ENCODE measurements around the gene CLDN7. TPM values are rescaled to one million over a fixed set of nuclear protein-coding genes. Genes with fewer than 3 reads are reported as not detected.

The CLDN7 gene
- total RNA-seq, 1 experiment from 2014 or later = 147 TPM

DNA sequence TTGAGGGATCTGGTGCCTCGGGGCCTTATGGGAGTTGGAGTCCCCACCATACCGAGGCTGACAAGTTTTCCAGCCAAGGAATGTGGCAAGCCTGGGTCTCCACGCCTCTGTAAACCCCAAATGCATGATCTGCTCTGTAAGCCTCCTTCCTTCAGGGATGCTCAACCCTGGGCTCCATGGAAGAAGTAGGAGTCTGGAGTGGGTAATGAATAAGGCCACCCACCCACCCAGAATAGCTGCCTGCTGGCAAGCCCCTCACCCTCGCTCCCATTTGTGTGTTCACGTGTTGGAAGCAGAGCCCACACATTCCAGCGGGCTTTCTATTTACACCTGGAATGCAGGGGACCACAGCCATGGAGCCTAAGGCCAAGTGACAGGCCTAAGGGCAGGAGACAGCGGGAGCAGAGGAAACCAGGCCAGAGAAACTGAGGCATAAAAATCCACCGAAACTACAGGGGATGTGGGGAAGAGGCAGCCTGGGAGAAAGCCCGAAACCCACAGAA, 47.1 kb downstream of the CLDN7 start:
- ATAC-seq = no peak
- ChIA-PET POLR2A (ENCODE audit: unreplicated experiment) (no interaction called here), CTCF (interaction anchor here (0.7 kb wide), 1 partner anchor 179 kb away, joined by 4 read pairs; the partner anchor contains the start of gene SLC16A13)
- H3K4me1 ChIP-seq (ENCODE audit: insufficient read depth, low read length) = peaks cover 23% of the 10 kb centered on the region
- peaks cover 29% of the 10 kb centered on the region for H3K79me2 ChIP-seq (ENCODE audit: low read length)
- H3K27me3 ChIP-seq (ENCODE audit: low read length) = no peaks in the 10 kb centered on the region
- TF ChIP-seq, protein P1, sequence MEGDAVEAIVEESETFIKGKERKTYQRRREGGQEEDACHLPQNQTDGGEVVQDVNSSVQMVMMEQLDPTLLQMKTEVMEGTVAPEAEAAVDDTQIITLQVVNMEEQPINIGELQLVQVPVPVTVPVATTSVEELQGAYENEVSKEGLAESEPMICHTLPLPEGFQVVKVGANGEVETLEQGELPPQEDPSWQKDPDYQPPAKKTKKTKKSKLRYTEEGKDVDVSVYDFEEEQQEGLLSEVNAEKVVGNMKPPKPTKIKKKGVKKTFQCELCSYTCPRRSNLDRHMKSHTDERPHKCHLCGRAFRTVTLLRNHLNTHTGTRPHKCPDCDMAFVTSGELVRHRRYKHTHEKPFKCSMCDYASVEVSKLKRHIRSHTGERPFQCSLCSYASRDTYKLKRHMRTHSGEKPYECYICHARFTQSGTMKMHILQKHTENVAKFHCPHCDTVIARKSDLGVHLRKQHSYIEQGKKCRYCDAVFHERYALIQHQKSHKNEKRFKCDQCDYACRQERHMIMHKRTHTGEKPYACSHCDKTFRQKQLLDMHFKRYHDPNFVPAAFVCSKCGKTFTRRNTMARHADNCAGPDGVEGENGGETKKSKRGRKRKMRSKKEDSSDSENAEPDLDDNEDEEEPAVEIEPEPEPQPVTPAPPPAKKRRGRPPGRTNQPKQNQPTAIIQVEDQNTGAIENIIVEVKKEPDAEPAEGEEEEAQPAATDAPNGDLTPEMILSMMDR (conservative IDR thresholded peaks at IDR 0.05; ENCODE audit: low read depth, low read length) = no peak
- no peak for TF ChIP-seq EZH2phosphoT487 (IDR thresholded peaks at IDR 0.05; ENCODE audit: borderline replicate concordance, low read length)
- TF ChIP-seq EZH2 (IDR thresholded peaks at IDR 0.05; ENCODE audit: low read length, unreplicated experiment) = no peak
- intact Hi-C loops (cut with micrococcal nuclease) = no loop called here
- H3K27ac ChIP-seq (ENCODE audit: low read length) = no peak overlapping the region
- H2AFZ ChIP-seq (ENCODE audit: low read length) = no peak overlapping the region
- no peak overlapping the region for H3K9ac ChIP-seq (ENCODE audit: low read length)
- no TSS peak for BruUV-seq (replicated peaks)
- peak overlapping the region; percentile 63; the same call in 1 of the 2 replicates for H3K4me3 ChIP-seq (ENCODE audit: low read length)
- no peaks in the 10 kb centered on the region for H4K20me1 ChIP-seq (ENCODE audit: low read length)
- DNase-seq = peak; percentile 86
- H3K9me3 ChIP-seq (ENCODE audit: low read length) = no peaks in the 10 kb centered on the region
- no peaks in the 10 kb centered on the region for H3K36me3 ChIP-seq (ENCODE audit: low read depth, low read length)
- H3K9me2 ChIP-seq (replicated peaks; ENCODE audit: low read length) = no peaks in the 10 kb centered on the region
- no peaks in the 10 kb centered on the region for H3F3A ChIP-seq (ENCODE audit: low read length, unreplicated experiment)
- peak overlapping the region; percentile 82 for H3K4me2 ChIP-seq (ENCODE audit: low read length)

DNA sequence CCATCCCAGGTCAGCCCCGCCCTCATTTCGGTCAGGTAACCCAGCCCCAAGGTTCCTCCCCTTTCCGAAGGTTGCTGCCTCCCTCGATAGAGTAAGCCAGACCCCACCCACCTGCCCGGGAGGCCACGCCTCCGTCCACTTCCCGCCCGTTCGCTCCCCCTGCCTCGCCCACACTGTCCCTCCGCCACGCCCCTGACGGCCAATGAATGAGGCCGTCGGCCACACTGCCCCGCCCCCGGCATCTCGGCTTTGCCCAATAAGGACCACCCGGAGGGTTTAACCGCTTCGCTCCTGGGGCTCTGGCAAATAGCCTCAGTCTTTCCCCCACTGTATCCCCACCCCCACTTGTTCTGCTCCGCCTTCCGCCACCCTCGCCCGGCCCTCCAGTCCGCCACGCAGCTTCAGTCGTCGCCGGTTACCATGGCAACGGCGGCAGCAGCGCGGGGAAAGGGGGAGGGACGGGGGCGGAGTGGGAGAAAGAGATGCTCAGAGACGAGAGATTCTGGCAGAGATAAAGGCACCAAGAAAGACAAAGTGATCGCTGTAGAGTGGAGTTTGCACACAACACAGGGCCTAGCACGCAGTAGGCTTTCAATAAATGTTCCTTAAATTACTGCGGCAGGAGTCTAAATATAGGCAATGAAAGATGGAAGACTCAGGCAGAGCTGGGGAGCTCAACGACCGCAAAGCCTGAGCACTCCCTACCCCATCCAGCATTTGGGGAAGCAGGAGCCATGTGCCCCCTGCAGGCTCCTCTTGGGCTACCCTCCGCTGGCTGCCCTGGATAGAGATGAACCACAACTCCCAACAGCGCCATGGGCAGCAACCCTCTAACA, 47.8 kb downstream of the CLDN7 start:
- POLR2A ChIA-PET (ENCODE audit: unreplicated experiment) = no interaction called here
- H3K27ac ChIP-seq (ENCODE audit: low read length) = no peak overlapping the region
- H2AFZ ChIP-seq (ENCODE audit: low read length) = peak overlapping the region; percentile 58
- no peaks in the 10 kb centered on the region for H3K9me2 ChIP-seq (replicated peaks; ENCODE audit: low read length)
- TF ChIP-seq EZH2 (IDR thresholded peaks at IDR 0.05; ENCODE audit: low read length, unreplicated experiment) = no peak
- TF ChIP-seq, protein P1 (conservative IDR thresholded peaks at IDR 0.05; ENCODE audit: low read depth, low read length) = peak; percentile 51
- TF ChIP-seq EZH2phosphoT487 (IDR thresholded peaks at IDR 0.05; ENCODE audit: borderline replicate concordance, low read length) = no peak
- DNase-seq (peak; percentile 96), ATAC-seq (peak; percentile 80)
- no TSS peak for BruUV-seq (replicated peaks)
- H3K4me1 ChIP-seq (ENCODE audit: insufficient read depth, low read length) = peaks cover 23% of the 10 kb centered on the region
- CTCF ChIA-PET = interaction anchor here (0.6 kb wide), 3 partner anchors 35 to 168 kb away, joined by 3 read pairs; no protein-coding TSS in a partner anchor
- peak overlapping the region; percentile 82 for H3K4me2 ChIP-seq (ENCODE audit: low read length)
- no peaks in the 10 kb centered on the region for H3K27me3 ChIP-seq (ENCODE audit: low read length)
- H4K20me1 ChIP-seq (ENCODE audit: low read length) = no peaks in the 10 kb centered on the region
- no peaks in the 10 kb centered on the region for H3K36me3 ChIP-seq (ENCODE audit: low read depth, low read length)
- H3K9ac ChIP-seq (ENCODE audit: low read length) = 0 out of 2 replicates have a peak overlapping the region, but pooled peaks have one; percentile 3
- H3K79me2 ChIP-seq (ENCODE audit: low read length) = peaks cover 29% of the 10 kb centered on the region
- H3K9me3 ChIP-seq (ENCODE audit: low read length) = no peaks in the 10 kb centered on the region
- H3F3A ChIP-seq (ENCODE audit: low read length, unreplicated experiment) = no peaks in the 10 kb centered on the region
- intact Hi-C loops (cut with micrococcal nuclease) = no loop called here
- peak overlapping the region; percentile 63 for H3K4me3 ChIP-seq (ENCODE audit: low read length)
